ENCODE data around the gene LBR. TPM values are rescaled to one million over a fixed set of nuclear protein-coding genes. Genes with fewer than 3 reads are reported as not detected.

The LBR gene
- total RNA-seq, 1 experiment from 2014 or later = 86.0 TPM

- DNase-seq (ENCODE audit: low spot score) (no peak), ATAC-seq (no peak)
- Mint-ChIP-seq H3K9me3 (no peaks in the 10 kb centered on the region), H3K36me3 (no peaks in the 10 kb centered on the region), H3K27ac (no peak overlapping the region), H3K4me1 (no peaks in the 10 kb centered on the region), H3K4me3 (no peak overlapping the region), H3K27me3 (ENCODE audit: low read depth) (peaks cover 4% of the 10 kb centered on the region)
- no peak for TF ChIP-seq IRF2 (CRISPR knock-in tag; IDR thresholded peaks at IDR 0.05; ENCODE audit: borderline replicate concordance, low read depth)
- no peak for TF ChIP-seq NR2C2 (CRISPR knock-in tag; IDR thresholded peaks at IDR 0.05)
- no peak for TF ChIP-seq ZNF532 (CRISPR knock-in tag; IDR thresholded peaks at IDR 0.05; ENCODE audit: borderline replicate concordance)
- TF ChIP-seq EMX1 (CRISPR knock-in tag; IDR thresholded peaks at IDR 0.05) = no peak
- no peak for TF ChIP-seq TP53 (CRISPR knock-in tag; IDR thresholded peaks at IDR 0.05)
- no peak for TF ChIP-seq CBFB (CRISPR knock-in tag; IDR thresholded peaks at IDR 0.05; ENCODE audit: low read depth)
- no peak for TF ChIP-seq ZNF232 (CRISPR knock-in tag; IDR thresholded peaks at IDR 0.05)
- TF ChIP-seq SP1 (CRISPR knock-in tag; conservative IDR thresholded peaks at IDR 0.05) = no peak
- no peak for TF ChIP-seq E2F5 (CRISPR knock-in tag; IDR thresholded peaks at IDR 0.05)
- TF ChIP-seq ATF6 (CRISPR knock-in tag; IDR thresholded peaks at IDR 0.05) = no peak
- no peak for TF ChIP-seq NR3C1 (CRISPR knock-in tag; conservative IDR thresholded peaks at IDR 0.05; ENCODE audit: low read depth)
- no peak for TF ChIP-seq E2F4 (CRISPR knock-in tag; IDR thresholded peaks at IDR 0.05; ENCODE audit: borderline replicate concordance, low read depth)
- no peak for TF ChIP-seq GRHL2 (CRISPR knock-in tag; IDR thresholded peaks at IDR 0.05; ENCODE audit: insufficient replicate concordance, severe bottlenecking)
- TF ChIP-seq RORB (CRISPR knock-in tag; IDR thresholded peaks at IDR 0.05) = no peak
- no peak for TF ChIP-seq ZNF512 (CRISPR knock-in tag; IDR thresholded peaks at IDR 0.05; ENCODE audit: borderline replicate concordance)
- TF ChIP-seq HMGA2 (CRISPR knock-in tag; IDR thresholded peaks at IDR 0.05) = no peak
- TF ChIP-seq AR (CRISPR knock-in tag; IDR thresholded peaks at IDR 0.05) = no peak
- ChIA-PET CTCF (no interaction called here), POLR2A (no interaction called here)
Measured at GRCh38 chr1:225354906-225355305, 72.9 kb downstream of the LBR start.

Other genes starting within 250 kb of the LBR start
- 223 to 229 TPM (median 227 TPM) in 3 replicates for gene ENAH, start 225.1 kb upstream of the LBR start, total RNA-seq (2021)

Data from WTC11 (cell line).